Fibroblast of mammary gland (primary cell): Measurements from ENCODE around the gene POLR3K.
"Not testable (repeated sequence)": the region's sequence is repeated elsewhere in the genome, so short reads cannot be mapped to it uniquely, and the experiment has no call there.

Experiments
- DNase-seq: peaks from one replicate; pipeline ENCODE4 v3.0.0-alpha.2; 2010; ENCODE audit warnings: low read depth
- H3K4me3 ChIP-seq: 2 replicates; pipeline ENCODE4 v1.5.1; 2011; ENCODE audit warnings: low read depth, mild to moderate bottlenecking, low read length, moderate library complexity; ENCODE audit not compliant: control insufficient read depth
- TF ChIP-seq, protein P1 (sequence below): conservative IDR thresholded peaks from 2 replicates; pipeline ENCODE4 v1.5.1; 2011; ENCODE audit warnings: low read depth, low read length, inconsistent platforms; ENCODE audit not compliant: control insufficient read depth, insufficient read depth

The POLR3K gene

DNA sequence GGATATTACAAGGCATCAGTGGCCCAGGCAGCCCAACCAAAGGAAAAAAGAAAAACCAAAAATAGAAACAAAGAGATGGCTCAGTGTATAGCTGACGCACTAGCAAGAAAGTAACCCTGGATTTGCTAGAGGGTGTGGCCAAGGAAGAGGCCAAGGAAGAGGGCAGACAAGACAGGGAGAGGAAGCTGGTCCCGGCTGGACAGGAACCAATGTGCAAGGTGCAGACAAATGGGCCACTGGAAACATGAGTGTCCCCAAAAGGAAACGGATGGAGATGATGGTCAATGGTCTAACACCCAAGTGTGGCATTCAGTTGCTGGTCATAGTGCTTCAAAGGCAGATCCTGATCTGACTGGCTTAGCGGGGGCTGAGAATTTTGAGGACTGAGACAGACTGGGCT, 10.7 kb downstream of the POLR3K start:
- TF ChIP-seq, protein P1, sequence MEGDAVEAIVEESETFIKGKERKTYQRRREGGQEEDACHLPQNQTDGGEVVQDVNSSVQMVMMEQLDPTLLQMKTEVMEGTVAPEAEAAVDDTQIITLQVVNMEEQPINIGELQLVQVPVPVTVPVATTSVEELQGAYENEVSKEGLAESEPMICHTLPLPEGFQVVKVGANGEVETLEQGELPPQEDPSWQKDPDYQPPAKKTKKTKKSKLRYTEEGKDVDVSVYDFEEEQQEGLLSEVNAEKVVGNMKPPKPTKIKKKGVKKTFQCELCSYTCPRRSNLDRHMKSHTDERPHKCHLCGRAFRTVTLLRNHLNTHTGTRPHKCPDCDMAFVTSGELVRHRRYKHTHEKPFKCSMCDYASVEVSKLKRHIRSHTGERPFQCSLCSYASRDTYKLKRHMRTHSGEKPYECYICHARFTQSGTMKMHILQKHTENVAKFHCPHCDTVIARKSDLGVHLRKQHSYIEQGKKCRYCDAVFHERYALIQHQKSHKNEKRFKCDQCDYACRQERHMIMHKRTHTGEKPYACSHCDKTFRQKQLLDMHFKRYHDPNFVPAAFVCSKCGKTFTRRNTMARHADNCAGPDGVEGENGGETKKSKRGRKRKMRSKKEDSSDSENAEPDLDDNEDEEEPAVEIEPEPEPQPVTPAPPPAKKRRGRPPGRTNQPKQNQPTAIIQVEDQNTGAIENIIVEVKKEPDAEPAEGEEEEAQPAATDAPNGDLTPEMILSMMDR, result no peak
- DNase-seq, result no peak
- H3K4me3 ChIP-seq, result no peak overlapping the region

GRCh38 chr16:42069-42457, 11.3 kb downstream of the POLR3K start:
- TF ChIP-seq, protein P1, result no peak
- DNase-seq, result peak; percentile 5
- peak overlapping the region; percentile 23 for H3K4me3 ChIP-seq

GRCh38 chr16:41439-42068, 11.9 kb downstream of the POLR3K start:
- TF ChIP-seq, protein P1, result no peak
- peak; percentile 61 for DNase-seq
- H3K4me3 ChIP-seq, result peak overlapping the region; percentile 23

GRCh38 chr16:38941-39892, 14.2 kb downstream of the POLR3K start:
- H3K4me3 ChIP-seq, result no peak overlapping the region
- DNase-seq, result no peak
- TF ChIP-seq, protein P1, result no peak

GRCh38 chr16:38206-38605, 15.2 kb downstream of the POLR3K start:
- H3K4me3 ChIP-seq, result not testable (repeated sequence)

GRCh38 chr16:37511-37910, 15.9 kb downstream of the POLR3K start:
- TF ChIP-seq, protein P1, result no peak
- peak; percentile 12 for DNase-seq

More at GRCh38 chr16:38206-38605, 15.2 kb downstream of the POLR3K start:
- DNase-seq, result not testable (repeated sequence)

DNA sequence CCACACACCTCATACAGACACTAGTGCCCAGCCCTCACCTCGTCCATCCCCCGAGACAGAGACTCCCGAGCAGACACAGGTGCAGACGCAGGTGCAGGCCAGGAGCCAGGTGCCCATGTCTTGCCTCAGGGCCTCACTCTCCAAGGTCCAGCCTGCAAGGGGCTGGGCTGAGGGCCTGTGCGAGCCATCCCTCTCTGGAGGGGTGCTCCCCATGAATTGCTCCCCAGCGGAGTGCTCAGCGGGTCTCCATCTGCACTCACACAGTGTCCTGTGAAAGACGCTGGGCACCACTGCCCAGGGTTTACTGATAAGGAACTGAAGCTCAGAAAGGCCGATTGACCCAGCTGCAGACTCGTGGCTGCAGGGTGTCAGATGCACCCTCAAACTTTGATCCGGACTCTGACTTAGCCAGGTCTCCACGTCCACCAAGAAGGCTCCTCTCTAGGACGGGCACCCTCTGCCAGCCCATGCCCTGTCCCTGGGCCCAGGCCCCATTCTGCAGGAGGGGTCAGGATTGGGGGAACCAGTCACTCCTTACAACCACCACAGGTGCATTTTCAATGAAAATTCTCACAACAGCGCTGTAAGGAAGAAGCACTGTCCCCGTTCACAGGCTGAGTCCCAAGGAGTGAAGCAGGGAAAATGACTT, 16.9 kb downstream of the POLR3K start:
- TF ChIP-seq, protein P1, result no peak
- H3K4me3 ChIP-seq, result no peak overlapping the region
- no peak for DNase-seq

More at GRCh38 chr16:37511-37910, 15.9 kb downstream of the POLR3K start:
- H3K4me3 ChIP-seq, result no peak overlapping the region
